ENCODE data around the gene NBPF1.
"Not testable (repeated sequence)": the region's sequence is repeated elsewhere in the genome, so short reads cannot be mapped to it uniquely, and the experiment has no call there.

The NBPF1 gene

GRCh38 chr1:16641159-16641975 lies 28.0 kb upstream of the NBPF1 start:
- not testable (repeated sequence) for DNase-seq

GRCh38 chr1:16639091-16640031 lies 26.0 kb upstream of the NBPF1 start:
- DNase-seq: not testable (repeated sequence)

- DNase-seq: not testable (repeated sequence)
Measured at GRCh38 chr1:16637941-16638778, 24.8 kb upstream of the NBPF1 start.

- not testable (repeated sequence) for DNase-seq
Measured at GRCh38 chr1:16636551-16637195, 23.3 kb upstream of the NBPF1 start.

GRCh38 chr1:16635959-16636358 lies 22.6 kb upstream of the NBPF1 start:
- DNase-seq: not testable (repeated sequence)

- DNase-seq: not testable (repeated sequence)
Measured at GRCh38 chr1:16633540-16634282, 20.3 kb upstream of the NBPF1 start.

GRCh38 chr1:16632044-16632850 lies 18.9 kb upstream of the NBPF1 start:
- not testable (repeated sequence) for DNase-seq

GRCh38 chr1:16631248-16632043 lies 18.1 kb upstream of the NBPF1 start:
- DNase-seq: no peak

- DNase-seq: no peak
Measured at GRCh38 chr1:16630661-16631247, 17.4 kb upstream of the NBPF1 start.

GRCh38 chr1:16629916-16630530 lies 16.7 kb upstream of the NBPF1 start:
- DNase-seq: not testable (repeated sequence)

- no peak for DNase-seq
Measured at GRCh38 chr1:16628361-16629111, 15.2 kb upstream of the NBPF1 start.

- not testable (repeated sequence) for DNase-seq
Measured at GRCh38 chr1:16626409-16626983, 13.1 kb upstream of the NBPF1 start.

GRCh38 chr1:16625497-16626408 lies 12.4 kb upstream of the NBPF1 start:
- DNase-seq: no peak

GRCh38 chr1:16623812-16624719 lies 10.7 kb upstream of the NBPF1 start:
- DNase-seq: not testable (repeated sequence)

- DNase-seq: peak; percentile 61
Measured at GRCh38 chr1:16623337-16623736, 10.0 kb upstream of the NBPF1 start.
